Spinal cord (tissue), 10 donors: Measurements from ENCODE around the gene ZNRD2. TPM values are rescaled to one million over a fixed set of nuclear protein-coding genes. Genes with fewer than 3 reads are reported as not detected.

Source experiments
- DNase-seq, 6 donors: peaks; one replicate each; pipeline versions ENCODE4 v3.0.0 to v3.0.0-alpha.2; 2013 to 2015; ENCODE audit warnings: low spot score in 6 of 6, low read depth in 4 of 6
- H3K27ac ChIP-seq: one replicate; pipeline ENCODE4 v1.5.1; 2013; ENCODE audit warnings: low read depth, low read length, control low read depth
- H3K27me3 ChIP-seq: one replicate; pipeline ENCODE4 v1.6.1; 2013; ENCODE audit warnings: low read length; ENCODE audit not compliant: control insufficient read depth, insufficient read depth
- H3K36me3 ChIP-seq: one replicate; pipeline ENCODE4 v1.6.1; 2013; ENCODE audit warnings: low read length; ENCODE audit not compliant: control insufficient read depth, insufficient read depth
- H3K4me1 ChIP-seq: one replicate; pipeline ENCODE4 v1.6.1; 2013; ENCODE audit warnings: low read length; ENCODE audit not compliant: control insufficient read depth, insufficient read depth
- H3K4me3 ChIP-seq: one replicate; pipeline ENCODE4 v1.5.1; 2013; ENCODE audit warnings: low read depth, low read length, control low read depth
- H3K9me3 ChIP-seq: one replicate; pipeline ENCODE4 v1.6.1; 2013; ENCODE audit warnings: low read length; ENCODE audit not compliant: control insufficient read depth, insufficient read depth
- WGBS: methylation state at CpG from one replicate; pipeline ENCODE4 v1.1.5; 2013; ENCODE audit warnings: missing lambda C conversion rate; ENCODE audit not compliant: insufficient coverage; 5-methylcytosine and 5-hydroxymethylcytosine counted together
- polyA plus RNA-seq, 2 donors: library from polyadenylated mRNA; unstranded; fragments of 120-200 nt; gene quantifications; one replicate each; pipeline ENCODE4 v1.2.1, GENCODE V29; 2013; ENCODE audit not compliant: insufficient read length in 2 of 2
- total RNA-seq, 2 donors: library from RNA; depleted of rRNA in 1 of 2; stranded (reverse); fragments of 120-200 nt in 1 of 2; fragments of >200 nt in 1 of 2; gene quantifications; one replicate each; pipeline versions ENCODE4 v1.2.3 to v1.2.4, GENCODE V29; 2013 to 2014
- donor health status: healthy.

Gene ZNRD2
- total and polyA plus RNA-seq, 4 donors = 14.7 to 87.2 (median 54.1) TPM

DNA sequence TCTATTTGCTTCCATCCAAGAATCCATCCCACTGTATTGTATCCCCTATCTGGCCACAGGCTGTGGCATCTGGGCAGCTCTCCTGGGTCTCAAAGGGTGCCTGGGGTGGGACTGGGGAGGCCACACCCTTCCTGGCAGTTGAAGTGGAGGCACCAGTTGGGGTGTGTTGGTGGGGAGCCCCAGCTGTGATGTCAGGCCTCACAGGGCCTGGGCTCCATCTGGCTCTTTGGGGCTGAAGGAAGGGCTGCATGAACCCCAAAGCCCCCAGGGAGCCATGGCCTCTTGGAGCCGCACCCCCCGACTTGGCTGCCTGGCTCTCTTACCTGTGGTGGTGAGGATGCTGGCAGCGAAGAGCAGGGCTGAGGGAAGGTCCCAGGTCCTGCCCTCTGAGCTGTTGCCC lies 24.9 kb downstream of the ZNRD2 start:
- Histone ChIP-seq H3K4me1 (peaks cover 27% of the 10 kb centered on the region), H3K4me3 (no peak overlapping the region), H3K27ac (no peak overlapping the region), H3K27me3 (peaks cover 5% of the 10 kb centered on the region), H3K9me3 (no peaks in the 10 kb centered on the region), H3K36me3 (peaks cover 68% of the 10 kb centered on the region)
- 89% methylated on average over 3 of the region's 3 CpGs for WGBS
- no peak for DNase-seq

DNA sequence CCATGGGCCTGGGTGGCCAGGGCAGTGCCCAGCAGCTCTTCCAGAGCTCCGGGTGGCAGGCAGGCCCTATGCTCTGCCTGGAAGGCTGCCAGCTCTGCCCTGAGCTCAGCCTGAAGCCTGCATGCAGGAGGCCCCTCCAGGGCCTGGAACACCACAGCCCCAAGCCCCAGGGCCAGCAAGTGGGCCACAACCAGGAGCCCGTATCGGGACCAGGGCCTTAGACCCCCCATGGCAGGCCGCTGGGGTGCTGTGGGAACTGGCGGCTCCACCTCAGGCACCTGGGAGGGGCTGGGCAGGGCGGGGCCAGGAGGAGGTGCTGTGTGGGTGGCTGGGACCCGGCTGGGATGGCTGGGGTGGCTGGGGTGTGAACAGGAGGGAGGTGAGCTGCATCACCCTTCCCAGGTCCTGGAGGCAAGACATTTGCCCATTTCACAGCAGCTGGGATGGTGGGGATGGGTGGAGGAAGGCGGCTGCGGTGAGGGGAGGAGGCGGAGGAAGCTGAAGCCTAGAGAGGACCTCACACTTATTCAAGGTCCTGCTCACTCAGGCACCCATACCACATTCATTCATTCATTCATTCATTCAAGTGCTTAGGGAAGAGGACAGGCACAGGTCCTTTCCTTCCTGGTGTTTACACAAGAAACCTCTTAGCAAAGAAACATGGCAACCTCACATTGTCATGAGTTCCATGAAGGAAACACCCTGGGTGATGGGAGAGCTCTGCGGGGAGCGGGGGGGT lies 25.4 kb downstream of the ZNRD2 start, which contains the start of gene KCNK7:
Gene KCNK7, minus strand, starts transcription at position 258 of the 739 bp plus-strand sequence. Its CDS starts 28 bp downstream, at position 230.
- H3K36me3 ChIP-seq = peaks cover 67% of the 10 kb centered on the region

GRCh38 chr11:65596520-65596919 lies 26.2 kb downstream of the ZNRD2 start:
- H3K9me3 ChIP-seq = no peaks in the 10 kb centered on the region
- peaks cover 3% of the 10 kb centered on the region for H3K27me3 ChIP-seq
- peaks cover 24% of the 10 kb centered on the region for H3K4me1 ChIP-seq
- no peak overlapping the region for H3K4me3 ChIP-seq
- DNase-seq = no peak
- H3K36me3 ChIP-seq = peaks cover 72% of the 10 kb centered on the region
- no peak overlapping the region for H3K27ac ChIP-seq
- WGBS = 83% methylated on average over 6 of the region's 6 CpGs

More for the DNA sequence above, 25.4 kb downstream of the ZNRD2 start, which contains the start of gene KCNK7:
- Histone ChIP-seq H3K4me3 (no peak within 1 kb of the TSS), H3K27me3 (peaks cover 3% of the 10 kb centered on the region), H3K9me3 (no peaks in the 10 kb centered on the region), H3K27ac (no peak within 1 kb of the TSS), H3K4me1 (peaks cover 24% of the 10 kb centered on the region)
- 69% methylated on average over 9 of the region's 12 CpGs for WGBS
- no peak for DNase-seq

DNA sequence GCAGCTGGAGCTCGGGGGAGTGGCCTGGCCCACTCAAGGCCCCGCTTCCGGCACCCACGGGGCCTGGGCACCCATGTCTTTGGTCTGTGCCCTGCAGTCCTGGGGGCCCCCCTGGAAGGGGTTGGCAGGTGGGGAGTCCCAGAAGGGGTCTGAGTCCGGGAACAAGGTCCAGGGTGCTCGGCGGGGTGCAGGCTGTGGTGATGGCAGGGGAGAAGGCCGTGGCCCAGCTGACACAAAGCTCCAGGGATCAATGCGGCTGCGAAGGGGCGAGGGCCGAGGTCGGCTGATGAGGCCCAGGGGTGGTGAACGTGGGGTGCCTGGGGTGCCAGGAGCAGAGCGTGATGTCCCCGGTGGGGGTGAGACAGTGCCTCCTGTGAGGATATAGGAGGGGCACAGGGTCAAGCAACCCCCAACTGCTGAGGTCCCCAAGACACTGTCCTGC lies 28.0 kb downstream of the ZNRD2 start:
- Histone ChIP-seq H3K4me3 (no peak overlapping the region), H3K4me1 (peaks cover 15% of the 10 kb centered on the region), H3K27me3 (no peaks in the 10 kb centered on the region), H3K36me3 (peaks cover 67% of the 10 kb centered on the region), H3K27ac (no peak overlapping the region), H3K9me3 (no peaks in the 10 kb centered on the region)
- no peak for DNase-seq
- WGBS = 94% methylated on average over 15 of the region's 16 CpGs

DNA sequence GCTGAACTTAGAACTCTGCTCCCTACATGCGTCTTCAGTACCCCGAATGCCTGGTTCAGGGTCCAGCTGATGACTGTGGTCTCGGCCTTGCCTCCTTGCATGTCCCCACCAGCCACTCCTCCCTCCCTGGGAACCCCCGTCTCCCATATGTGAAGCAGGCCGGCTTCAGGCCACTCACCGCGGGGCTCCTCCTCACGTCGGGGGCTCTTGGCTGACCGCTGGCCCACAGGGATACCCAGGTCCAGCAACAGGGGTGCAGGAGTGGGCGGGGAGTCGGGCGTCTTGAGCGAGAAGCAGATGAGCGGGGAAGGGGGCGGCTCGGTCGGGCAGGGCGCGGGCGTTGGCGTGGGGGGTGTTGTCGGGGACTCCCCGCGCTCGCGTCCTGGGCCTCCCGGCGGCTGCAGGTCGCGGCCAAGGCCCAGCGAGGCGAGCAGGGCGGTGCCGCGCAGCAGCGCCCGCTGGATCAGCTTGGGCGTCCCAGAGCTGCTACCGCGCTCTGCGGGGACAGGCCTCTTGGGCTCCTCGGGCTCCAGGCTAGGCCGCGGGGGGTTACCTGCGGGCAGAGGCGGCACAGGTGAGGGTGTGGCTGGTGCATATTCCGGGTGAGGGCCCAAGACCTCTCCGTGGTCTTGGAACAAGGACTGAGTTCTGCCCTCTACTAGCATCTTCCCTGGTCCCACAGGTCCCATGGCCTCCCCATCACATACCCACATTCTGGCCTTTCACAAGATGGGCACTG lies 29.1 kb downstream of the ZNRD2 start:
- Histone ChIP-seq H3K36me3 (peaks cover 64% of the 10 kb centered on the region), H3K27ac (no peak overlapping the region), H3K4me1 (peaks cover 5% of the 10 kb centered on the region), H3K9me3 (no peaks in the 10 kb centered on the region), H3K27me3 (no peaks in the 10 kb centered on the region), H3K4me3 (no peak overlapping the region)
- WGBS = 74% methylated on average over 47 of the region's 49 CpGs
- no peak for DNase-seq

DNA sequence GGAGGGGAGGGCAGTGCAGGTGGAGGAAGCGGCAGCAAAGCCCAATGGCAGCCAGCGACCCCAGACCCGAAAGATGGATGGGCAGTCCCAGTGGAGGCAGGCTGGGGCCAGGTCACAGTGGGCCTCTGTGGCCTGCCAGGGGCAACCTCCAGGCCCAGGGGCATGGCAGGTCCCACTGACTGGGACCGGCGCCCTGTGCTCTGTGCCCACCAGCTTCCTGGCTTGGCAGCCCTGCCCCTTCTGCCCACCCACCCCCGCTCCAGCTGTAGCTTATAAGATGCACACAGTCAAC lies 29.6 kb downstream of the ZNRD2 start:
- no peaks in the 10 kb centered on the region for H3K27me3 ChIP-seq
- H3K9me3 ChIP-seq = no peaks in the 10 kb centered on the region
- no peak overlapping the region for H3K27ac ChIP-seq
- peaks cover 69% of the 10 kb centered on the region for H3K36me3 ChIP-seq
- WGBS = 96% methylated on average over 5 of the region's 6 CpGs
- DNase-seq = no peak
- no peak overlapping the region for H3K4me3 ChIP-seq
- H3K4me1 ChIP-seq = peaks cover 5% of the 10 kb centered on the region

GRCh38 chr11:65604258-65604657 lies 34.0 kb downstream of the ZNRD2 start:
- 82% methylated on average over 1 of the region's 1 CpG for WGBS
- H3K36me3 ChIP-seq = peaks cover 65% of the 10 kb centered on the region
- H3K27me3 ChIP-seq = no peaks in the 10 kb centered on the region
- H3K27ac ChIP-seq = no peak overlapping the region
- no peak overlapping the region for H3K4me3 ChIP-seq
- H3K4me1 ChIP-seq = peaks cover 21% of the 10 kb centered on the region
- DNase-seq = no peak
- no peaks in the 10 kb centered on the region for H3K9me3 ChIP-seq

DNA sequence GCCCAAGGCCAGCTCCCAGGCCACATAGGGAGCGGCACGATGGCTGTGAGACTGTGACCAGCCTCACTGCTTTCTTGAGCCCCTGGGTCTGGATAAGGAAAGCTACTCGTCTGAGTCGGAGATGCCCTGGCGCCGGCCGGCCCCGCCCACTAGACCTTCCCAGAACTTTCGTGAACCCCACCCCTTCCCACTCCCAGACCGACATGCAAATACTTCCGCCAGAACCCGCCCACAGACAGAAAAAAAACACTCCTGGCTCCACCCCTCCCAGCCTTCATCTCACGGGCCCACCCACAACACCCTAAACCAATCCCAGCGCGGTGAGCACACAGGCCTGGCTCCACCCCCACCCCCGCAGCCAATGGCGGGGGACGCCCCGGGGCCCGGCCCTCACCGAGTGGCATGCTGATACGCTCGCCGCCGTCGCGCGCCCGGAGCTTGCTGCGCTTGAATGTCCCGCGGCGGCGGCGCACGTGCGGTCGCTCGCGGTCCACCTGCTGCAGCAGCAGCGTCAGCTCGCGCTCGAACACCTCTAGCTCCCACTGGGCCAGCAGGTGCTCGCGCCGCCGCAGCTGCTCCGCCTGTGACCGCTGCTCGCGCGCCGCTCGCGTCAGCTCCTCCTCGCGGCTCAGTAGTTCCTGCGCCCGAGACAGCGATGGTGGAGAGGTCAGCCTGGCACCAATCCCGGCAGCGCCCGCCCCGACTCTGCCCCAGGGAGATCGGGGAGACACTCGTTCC lies 36.8 kb downstream of the ZNRD2 start:
- peak overlapping the region; percentile 51 for H3K27ac ChIP-seq
- 2% methylated on average over 67 of the region's 67 CpGs for WGBS
- H3K4me1 ChIP-seq = peaks cover 48% of the 10 kb centered on the region
- H3K36me3 ChIP-seq = peaks cover 71% of the 10 kb centered on the region
- no peaks in the 10 kb centered on the region for H3K9me3 ChIP-seq
- H3K27me3 ChIP-seq = no peaks in the 10 kb centered on the region
- peak overlapping the region; percentile 28 for H3K4me3 ChIP-seq
- peak; percentile 70 to 98 (median 88) for DNase-seq

- WGBS = 50% methylated on average over 31 of the region's 37 CpGs
- Histone ChIP-seq H3K4me3 (peak overlapping the region; percentile 9), H3K36me3 (peaks cover 72% of the 10 kb centered on the region), H3K27ac (no peak overlapping the region), H3K9me3 (no peaks in the 10 kb centered on the region), H3K27me3 (no peaks in the 10 kb centered on the region), H3K4me1 (peaks cover 56% of the 10 kb centered on the region)
- DNase-seq = no peak
Observed at GRCh38 chr11:65607614-65608426, 37.5 kb downstream of the ZNRD2 start.
